22Rv1 (cell line): Measurements from ENCODE around the gene C11orf21.
A peak's percentile ranks its signal among the peaks of the same experiment; 100 is the strongest.

Experiments
- ZFX ChIP-seq: fragments of 450-650 bp; IDR thresholded peaks from 2 replicates; pipeline ENCODE4 v1.6.1; 2017; ENCODE audit warnings: antibody characterized with exemption, borderline replicate concordance
- TF ChIP-seq, protein P1 (sequence below): fragments of 450-650 bp; IDR thresholded peaks from 2 replicates; pipeline ENCODE4 v1.5.1; 2017; ENCODE audit warnings: mild to moderate bottlenecking

GRCh38 chr11:2266586-2267305, 35.0 kb downstream of the C11orf21 start:
- TF ChIP-seq, protein P1, sequence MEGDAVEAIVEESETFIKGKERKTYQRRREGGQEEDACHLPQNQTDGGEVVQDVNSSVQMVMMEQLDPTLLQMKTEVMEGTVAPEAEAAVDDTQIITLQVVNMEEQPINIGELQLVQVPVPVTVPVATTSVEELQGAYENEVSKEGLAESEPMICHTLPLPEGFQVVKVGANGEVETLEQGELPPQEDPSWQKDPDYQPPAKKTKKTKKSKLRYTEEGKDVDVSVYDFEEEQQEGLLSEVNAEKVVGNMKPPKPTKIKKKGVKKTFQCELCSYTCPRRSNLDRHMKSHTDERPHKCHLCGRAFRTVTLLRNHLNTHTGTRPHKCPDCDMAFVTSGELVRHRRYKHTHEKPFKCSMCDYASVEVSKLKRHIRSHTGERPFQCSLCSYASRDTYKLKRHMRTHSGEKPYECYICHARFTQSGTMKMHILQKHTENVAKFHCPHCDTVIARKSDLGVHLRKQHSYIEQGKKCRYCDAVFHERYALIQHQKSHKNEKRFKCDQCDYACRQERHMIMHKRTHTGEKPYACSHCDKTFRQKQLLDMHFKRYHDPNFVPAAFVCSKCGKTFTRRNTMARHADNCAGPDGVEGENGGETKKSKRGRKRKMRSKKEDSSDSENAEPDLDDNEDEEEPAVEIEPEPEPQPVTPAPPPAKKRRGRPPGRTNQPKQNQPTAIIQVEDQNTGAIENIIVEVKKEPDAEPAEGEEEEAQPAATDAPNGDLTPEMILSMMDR = 0 out of 2 replicates have a peak, but pooled peaks have one; percentile 5
- no peak for TF ChIP-seq ZFX
